Activated CD4-positive, alpha-beta T cell treated with anti-CD3 and anti-CD28 coated beads for 48 hours (primary cell): ENCODE data around the gene ARFGAP2.
A peak's percentile ranks its signal among the peaks of the same experiment; 100 is the strongest.

ENCODE experiments used
- DNase-seq: peaks from one replicate; pipeline ENCODE4 v3.0.0-alpha.2; 2020

The ARFGAP2 gene

DNA sequence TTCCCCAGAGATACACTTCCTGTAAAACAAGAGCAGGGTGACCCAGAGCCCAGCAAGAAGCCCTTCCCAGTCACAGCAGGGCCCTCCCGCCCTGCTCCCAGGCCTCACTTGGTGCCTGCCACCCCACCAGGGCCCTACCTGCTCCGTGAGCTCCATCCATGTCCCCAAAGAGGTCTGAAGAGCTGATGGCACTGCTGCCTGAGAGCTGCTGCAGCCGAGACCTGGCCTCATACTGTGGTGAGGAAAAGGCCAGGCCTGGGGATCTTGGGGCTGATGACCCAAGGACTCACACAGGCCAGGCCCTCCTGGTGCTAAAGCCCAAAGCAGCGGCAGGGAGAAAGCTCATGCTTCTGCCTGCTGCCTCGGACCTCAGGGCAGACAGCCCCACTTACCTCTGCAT, 10.3 kb downstream of the ARFGAP2 start:
- DNase-seq, result no peak

DNA sequence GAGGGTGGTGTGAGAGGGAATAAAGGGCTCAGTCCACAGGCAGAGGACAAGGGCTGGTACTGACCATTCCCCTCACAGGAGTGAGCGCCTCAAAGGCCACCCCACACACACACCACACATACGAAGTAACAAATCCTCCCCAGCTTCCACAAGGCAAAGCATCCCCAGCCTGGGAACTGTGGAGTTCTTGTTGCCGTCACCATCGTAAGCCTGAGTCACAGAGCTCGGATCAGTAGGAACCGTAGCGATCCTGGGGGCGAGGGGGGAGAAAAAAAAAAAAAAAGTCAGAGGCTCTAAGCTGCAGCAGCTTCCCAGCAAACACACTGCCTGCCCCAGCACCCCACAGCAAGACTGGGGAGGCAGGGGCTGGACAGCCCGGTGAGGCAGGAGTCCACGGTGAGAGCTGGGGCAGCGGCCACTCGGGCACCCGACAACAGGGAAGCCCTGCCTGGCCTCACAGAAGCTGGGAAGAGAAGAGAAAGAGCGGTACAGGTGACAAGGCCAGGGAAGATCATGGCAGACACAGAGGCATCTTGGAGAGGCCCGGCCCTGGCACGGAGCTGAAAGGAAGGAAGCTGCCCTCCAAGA, 11.3 kb downstream of the ARFGAP2 start:
- no peak for DNase-seq

DNA sequence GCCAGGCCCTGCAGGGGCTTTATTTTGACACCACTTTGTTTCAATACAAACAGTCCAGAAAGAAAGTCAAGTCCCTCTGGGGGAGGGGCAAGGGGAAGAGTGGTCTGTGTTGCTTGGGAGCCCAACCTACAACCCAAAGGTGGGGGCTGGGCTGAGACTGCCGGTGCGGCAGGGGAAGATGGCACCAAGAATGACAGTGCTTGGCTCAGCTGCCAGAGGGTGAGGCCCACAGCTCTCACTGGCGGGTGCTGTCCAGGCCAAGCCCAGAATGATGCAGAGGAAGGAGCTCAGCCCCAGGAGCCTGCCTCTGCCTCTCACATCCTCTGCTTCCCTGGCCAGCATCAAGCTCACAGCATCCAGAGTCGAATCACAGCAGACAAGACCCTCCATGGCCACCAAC, 12.4 kb downstream of the ARFGAP2 start:
- no peak for DNase-seq

DNA sequence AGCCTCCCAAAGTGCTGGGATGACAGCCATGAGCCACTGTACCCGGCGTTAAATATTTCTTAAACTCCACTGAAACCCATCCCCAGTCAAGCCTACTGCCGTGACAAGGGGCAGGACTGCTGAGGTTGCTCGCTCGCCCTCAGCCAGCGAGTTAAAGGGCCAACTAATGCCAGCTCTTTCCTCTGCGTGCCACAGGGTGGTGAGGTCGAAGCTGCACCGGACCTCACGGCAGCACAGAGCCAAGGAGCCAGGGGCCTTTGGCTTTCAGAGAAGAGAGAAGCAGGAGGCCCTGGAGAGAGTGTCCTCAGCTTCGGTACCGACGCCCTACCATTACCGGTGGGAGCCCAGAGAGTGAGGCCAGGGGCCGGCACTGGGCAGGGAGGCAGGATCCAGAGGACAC, 12.8 kb downstream of the ARFGAP2 start:
- DNase-seq, result no peak

DNA sequence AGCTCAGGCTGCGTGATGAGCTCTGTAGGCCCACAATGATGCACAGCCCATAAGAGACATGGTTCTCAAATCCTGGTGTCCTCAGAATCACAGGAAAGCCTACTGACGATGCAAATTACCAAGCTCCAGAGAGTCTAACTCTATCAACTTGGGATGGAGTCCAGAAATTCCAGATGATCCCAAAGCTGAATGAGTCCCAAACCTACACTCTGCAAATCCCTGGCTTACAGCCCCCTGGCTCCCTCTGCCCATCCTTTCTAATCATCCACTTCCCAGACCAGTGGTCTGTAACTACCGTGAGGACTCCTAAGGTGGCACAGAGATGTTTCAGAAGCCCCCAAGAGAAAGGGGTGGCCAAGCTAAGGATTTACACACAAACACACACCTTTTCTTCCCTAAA, 13.5 kb downstream of the ARFGAP2 start:
- DNase-seq, result no peak

DNA sequence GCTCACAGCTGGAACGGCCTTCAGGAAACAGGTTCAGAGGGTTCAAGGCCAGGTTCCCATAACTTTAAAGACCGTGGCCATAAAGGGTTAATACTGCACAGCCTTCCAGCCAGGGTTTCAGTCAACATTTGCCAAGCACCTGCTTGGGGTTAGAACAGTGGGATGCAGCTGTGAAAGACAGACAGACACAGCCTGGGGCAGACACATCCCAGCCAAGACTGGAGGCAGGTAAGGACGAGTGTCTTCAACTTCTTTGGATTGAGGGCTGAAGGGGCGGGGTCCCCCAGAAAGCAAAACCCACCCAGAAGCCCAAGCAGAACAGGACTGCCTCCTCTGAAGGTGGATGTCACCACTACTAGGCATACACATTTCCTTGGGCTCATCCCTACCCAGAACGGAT, 14.3 kb downstream of the ARFGAP2 start:
- no peak for DNase-seq

DNA sequence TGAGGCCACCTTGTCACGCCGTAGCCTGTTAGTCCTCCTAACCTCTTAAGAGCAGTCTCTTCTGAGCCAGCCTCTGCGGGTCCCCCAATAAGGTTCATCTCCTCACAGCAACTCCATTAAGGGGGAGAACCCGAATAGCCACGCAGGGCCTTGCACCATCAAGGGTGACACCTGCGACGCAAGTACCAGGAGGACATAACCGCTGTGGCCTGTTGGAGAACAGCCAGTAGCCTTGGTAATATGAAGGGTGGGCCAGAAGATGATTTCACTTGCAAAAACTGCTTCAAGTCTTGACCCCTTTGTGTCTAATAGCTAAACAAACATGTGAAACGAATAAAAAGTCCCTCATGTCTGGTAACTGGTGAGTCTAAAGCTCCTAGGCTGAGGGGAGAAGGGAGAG, 14.8 kb downstream of the ARFGAP2 start:
- no peak for DNase-seq

DNA sequence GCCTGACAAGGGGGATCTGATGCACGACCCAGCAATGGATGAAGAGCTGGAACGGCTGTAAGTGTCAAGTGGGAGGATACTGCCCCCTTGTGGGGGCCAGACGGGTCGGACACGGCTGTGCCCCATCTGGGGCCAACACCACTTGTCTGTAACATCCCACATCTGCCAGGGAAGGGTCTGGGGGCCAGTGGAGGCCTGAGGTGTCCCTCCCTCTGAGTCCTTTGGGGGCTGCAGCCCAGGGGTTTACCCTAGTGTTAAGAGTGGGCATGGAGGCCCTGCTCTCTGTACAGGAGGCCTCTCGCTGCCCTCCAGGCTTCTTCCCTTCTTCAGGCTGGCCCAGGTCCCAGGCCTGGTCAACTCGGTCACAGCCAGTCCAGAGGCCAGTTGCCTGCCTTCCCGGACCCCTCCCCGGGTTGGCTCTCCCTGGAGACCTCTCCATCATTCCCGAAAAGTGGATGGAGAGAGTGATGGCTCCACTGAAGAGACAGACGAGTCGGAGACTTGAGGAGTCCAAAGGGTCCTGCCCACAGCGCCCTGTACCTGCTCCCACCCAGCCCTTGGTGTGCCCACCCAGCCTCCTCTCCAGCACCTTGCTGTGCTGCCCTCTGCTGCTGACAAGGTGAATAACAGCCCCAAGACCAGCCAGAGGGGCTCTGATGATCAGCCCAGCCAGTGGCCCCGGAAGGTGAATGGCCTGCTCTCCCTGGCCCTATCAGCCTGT, 15.4 kb downstream of the ARFGAP2 start:
- peak; percentile 71 for DNase-seq

DNA sequence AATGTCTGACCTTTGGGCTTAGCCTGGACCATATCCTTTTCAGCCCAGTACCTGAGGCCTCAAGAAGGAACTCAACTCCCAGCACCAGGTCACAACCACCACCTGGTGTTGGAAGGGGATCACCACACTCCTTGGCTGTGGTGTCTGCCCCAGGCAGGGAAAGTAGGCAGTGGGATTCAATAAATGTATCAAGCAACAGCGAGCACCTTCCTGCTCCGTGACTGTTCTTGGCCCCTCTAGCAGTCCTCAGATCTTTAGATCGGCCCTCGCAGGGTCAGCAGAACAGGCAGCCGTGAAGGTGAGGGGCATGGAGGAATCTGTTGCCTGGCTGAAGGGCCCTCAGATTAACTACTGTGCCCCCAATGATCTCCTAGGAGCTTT, 15.9 kb downstream of the ARFGAP2 start:
- no peak for DNase-seq

DNA sequence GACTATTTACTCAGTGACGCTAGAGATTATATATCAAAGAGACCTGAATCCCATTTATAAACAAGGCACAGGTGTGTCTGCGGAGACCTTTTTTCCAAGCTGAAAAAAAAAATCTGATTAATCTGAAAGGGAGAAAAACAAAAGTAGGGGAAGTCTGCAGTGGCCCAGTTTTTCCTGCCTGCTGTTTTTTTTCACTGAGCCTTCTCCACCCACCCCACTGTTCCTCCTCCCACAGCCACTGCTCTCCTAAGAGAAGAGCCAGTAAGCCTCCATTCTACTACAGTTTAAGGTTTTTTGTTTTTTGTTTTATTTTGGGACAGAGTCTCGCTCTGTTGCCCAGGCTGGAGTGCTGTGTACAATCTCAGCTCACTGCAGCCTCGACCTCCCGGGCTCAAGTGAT, 18.4 kb downstream of the ARFGAP2 start:
- DNase-seq, result no peak

DNA sequence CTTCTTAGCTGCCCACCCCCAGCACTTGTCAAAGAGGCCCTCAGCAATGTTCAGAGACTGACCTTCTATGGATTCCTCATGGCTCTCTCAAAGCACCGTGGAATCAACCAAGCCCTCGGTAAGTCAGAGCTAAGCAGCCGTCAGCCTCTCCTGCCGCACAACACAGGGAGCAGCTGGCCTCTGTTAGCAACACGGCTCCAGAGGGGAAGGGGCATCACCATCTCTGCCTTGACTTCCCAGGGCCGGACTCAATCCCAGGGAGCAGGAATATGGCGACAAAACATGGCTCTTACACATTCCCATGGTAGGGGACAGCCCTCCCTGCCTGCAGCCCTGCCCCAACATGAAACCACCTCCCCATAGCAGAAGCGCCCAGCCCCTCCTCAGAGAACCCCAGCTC, 18.9 kb downstream of the ARFGAP2 start:
- no peak for DNase-seq

DNA sequence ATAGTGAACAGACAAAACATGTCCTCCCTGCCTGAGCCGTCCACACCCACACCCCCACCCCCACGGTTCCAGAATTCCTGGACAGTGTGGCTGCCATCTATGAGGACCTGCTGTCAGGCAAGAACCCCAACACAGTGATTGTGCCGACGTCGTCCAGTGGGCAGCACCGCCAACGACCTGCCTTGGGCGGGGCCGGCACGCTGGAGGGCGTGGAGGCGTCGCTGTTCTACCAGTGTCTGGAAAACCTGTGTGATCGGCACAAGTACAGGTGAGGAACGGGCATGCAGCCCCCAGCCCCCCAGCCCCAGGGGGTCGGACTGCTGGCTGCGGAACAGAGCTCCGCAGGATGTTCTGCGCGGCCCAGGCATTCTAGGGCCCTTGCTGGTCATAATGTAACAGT, 19.7 kb downstream of the ARFGAP2 start:
- DNase-seq, result no peak

DNA sequence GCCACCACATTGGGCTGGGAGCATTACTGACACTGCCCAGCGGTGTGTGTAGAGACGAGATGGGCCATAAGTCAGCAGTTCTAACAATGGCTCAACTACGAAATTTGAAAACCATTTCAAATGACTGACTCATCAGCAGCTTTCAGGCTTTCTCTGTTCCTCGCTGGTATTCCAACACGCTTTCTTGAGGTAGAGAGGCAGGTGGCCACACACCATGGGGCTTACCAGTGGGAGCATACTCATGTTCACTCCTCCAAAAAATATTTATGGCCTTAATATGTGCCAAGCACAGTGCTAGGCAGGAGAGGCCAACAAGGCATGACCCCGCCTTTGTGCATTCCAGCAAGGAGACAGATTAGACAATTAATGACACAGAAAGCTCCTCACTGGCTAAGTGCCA, 20.3 kb downstream of the ARFGAP2 start:
- no peak for DNase-seq

DNA sequence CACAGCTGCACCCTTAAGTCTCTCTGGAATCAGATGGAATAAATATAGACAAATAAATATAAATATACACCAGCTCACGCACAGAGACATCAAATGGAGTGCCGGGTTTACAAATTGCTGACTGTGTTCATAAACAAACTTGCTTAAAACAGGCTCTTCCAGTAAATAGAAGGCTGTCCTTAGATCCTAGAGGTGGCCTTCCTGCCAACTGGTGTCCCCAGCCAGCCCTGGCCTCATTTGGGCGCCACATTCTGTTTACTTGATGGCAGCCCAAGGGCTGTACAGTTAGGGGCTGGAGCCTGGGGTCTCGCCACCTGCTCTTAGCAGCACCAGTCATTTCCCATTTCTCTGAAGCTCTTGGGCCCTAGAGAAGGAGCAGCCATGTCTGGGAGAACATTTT, 20.8 kb downstream of the ARFGAP2 start:
- no peak for DNase-seq

DNA sequence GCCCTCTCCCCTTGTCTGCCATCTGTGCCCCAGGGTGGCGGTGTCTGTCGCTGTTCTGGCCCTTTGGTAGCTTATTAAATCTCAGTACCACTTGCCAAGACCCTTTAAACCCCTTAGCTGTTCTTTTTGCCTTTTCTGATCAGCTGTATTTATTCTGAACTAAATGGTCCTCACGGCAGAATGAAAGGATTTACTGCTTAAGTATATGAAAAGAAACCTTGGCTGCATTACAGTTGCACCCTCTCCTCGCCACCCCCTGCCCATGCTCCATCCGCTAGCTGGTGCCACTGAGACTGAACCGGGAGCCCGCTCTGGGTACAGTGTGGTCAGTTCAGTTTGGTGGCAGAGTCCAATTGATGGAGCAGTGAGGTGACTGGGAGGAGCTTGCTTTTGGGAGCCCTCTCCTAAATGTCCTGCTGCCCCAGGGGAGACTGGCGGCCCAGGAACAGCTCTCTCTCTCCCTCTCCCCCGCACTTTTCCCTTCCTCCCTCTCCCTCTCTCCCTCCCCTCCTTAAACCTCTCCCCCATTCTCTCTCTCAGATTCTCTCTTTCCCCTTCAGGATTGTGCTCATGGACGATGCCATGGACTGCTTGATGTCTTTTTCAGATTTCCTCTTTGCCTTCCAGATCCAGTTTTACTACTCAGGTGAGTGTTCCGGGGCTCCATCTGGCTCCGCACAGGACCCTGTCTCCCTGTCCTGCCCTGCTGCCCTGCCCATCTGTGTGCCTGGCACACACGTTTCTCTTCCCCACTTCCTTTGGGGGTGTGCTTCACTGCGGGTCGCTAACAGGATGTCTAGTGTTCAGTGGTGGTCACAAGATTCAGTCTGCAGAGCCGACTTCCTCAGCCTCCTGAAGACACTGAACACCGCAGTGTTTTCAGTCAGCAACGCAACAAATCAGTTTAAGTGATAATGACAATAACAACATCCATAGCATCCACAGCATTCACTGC, 21.8 kb downstream of the ARFGAP2 start:
- DNase-seq, result no peak

DNA sequence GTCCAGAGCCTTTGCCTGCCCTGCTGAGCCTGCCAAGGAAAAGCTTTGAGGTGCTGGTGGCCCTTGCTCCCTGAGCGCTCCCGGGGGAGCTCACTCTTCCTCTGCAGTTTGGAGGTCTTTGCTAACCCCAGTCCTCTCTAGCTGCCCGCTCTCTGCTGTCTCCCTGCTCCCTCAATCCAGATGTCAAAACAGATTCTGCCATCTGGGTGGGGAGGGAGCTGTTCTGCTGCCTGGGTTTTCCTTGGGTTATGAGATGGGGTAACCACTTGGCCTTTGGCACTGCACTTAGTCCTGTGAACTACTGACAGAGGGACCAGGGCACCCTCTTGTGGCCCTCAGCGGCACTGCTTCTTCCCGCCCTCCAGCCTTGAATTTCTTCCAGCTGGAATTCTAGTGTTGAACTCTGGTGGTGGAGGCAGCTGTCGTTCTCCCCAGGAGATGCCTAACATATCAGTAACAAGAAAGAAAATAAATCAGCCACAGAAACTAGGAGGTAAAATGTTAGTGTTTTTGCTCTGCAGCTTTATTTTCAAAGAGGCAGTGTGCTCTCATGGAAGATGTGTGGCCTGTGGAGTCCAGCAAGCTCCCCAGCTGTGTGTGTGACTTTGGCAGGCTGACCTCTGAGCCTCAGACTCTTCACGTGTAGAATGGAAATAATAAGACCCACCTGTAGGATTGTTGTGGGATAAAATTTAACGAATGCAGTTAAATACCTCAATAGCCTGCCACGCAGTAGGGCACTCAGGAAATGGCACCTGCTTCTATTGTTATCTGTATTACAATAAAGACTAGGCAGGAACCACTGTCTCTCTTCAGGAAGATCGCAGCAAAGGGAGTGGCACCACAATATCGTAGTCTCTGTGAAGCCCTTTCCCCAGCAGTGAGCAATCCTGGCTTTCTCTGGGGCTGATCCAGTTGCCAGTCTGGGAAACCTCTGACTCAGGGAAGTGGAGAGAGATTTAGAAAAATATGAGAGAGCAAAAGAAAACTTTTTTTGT, 23.4 kb downstream of the ARFGAP2 start:
- DNase-seq, result peak; percentile 73

DNA sequence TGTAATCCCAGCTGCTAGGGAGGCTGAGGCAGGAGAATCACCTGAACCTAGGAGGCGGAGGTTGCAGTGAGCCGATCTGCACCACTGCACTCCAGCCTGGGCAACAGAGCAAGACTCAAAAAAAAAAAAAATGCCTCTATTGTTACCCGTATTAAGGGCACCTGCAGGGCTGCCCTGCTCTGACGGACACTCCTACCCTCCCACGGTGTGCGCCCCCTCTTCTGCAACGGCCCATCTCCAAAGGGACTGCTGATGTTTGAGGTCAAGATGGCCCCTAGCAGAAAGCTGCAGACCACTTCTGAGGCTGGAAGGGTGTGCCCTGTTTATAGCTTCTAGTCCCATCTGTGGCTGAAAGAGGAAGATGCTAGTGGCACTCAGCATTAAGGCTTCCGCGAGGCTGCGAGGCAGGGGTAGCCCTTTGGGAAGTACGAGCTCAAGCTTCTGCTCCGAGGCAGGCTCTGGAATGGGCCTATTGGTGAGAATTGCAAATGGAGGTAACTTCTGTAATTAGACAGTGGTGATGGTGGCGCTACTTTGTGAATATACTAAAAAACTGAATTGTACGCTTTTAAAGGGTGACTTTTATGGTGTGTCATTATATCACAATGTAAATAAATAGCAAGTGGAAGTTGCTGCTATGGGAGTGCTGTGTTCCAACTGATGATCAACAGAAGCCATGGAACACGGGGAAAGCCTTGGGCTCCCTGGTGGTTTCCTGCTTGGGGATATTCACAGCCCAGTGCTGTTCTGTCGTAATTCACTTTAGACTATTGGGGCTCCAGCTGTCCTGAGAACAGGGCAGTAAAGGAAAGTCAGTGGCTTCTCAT, 24.3 kb downstream of the ARFGAP2 start:
- DNase-seq, result no peak

DNA sequence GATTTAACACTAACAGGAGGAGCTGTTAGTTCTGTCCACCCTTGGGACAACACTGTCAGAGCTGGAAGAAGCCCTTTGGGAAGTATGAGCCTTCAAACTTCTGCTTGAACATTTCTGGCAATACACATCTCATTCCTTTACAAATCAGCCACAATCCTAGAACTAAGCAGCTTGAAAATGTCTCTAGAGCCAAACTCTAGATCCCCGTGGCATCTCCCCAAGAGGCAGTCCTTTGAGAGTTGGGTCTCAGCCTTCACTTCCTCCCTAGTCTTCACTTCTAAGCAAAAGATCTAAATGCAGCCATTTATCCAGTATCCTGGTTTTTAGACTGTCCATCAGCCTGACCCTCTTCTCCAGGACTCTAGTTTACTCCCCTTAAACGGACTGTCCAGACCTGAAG, 26.9 kb downstream of the ARFGAP2 start:
- no peak for DNase-seq

DNA sequence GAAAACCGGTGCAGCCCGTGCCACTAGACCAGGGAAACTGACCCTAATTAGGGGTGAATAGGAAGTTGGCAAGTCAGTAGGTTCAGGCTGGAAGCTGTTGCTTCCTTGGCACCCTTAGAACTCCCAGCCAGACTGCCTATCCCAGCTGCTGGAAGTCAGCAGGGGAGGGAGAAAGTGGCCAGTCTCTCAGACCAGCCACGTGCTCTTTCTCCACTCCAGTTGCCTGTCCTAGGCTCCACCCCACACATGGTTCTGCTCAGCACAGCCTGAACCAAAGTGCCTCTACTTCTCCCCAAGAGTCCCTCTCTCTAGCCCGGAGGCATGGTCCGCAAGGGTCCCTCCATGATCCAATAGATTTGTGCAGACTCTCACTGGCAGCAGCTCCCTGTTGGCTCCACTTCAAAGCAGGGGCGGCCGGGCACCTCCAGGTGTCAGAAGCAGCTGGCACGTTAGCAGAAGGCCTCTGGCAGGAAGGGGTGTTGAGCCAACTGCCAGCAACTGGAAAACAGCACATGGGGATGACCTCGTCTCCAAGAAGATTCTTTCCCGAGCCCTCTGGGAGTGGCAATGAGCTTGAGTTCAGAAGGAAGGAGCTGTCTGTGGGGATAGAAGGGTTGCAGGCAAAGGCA, 27.7 kb downstream of the ARFGAP2 start:
- DNase-seq, result no peak

DNA sequence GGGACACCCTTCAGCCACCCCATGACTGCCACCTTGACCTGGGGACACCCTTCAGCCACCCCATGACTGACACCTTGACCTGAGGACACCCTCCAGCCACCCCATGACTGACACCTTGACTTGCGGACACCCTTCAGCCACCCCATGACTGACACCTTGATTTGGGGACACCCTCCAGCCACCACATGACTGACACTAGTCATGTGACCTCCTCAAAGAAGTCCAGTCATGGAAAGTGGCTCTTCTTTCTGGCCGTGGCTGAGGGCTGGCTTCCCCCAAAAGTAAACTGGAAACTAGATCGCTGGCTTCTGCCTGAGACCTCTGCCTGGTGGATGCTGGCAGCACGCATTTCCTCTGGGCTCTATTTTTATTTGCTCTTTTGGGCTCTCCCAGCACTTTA, 28.4 kb downstream of the ARFGAP2 start:
- no peak for DNase-seq

DNA sequence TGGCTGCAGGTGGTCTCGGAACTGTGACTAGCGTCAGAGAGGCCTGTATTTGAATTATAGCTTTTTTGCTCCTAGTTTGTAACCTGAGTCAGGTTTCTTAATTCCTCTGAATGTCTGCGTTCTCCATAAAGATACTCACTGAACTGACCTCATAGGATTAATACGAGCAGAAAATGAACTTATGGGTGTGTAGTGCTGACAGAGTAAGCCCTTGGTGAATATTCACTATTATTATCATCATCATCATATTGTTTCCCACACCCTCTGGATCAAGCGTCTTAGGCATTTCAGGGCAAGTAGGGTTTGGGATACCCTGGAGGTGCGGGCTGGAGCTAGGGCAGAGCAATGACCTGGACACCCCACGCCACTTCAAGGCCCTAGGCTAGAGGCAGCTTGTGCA, 29.0 kb downstream of the ARFGAP2 start:
- no peak for DNase-seq
